KOPT-K1 (cell line): Measurements from ENCODE around the gene SCO1.

ENCODE experiments used
- H3K27ac ChIP-seq: fragments of 200-600 bp; sonication (generic); 2 replicates; pipeline ENCODE4 v1.5.1; 2016; ENCODE audit warnings: antibody characterized with exemption, mild to moderate bottlenecking, low read depth, low read length; ENCODE audit not compliant: poor library complexity, severe bottlenecking
- H3K36me3 ChIP-seq: fragments of 200-600 bp; sonication (generic); 2 replicates; pipeline ENCODE4 v1.5.1; 2017; ENCODE audit warnings: antibody characterized with exemption, mild to moderate bottlenecking, low read length, moderate library complexity; ENCODE audit not compliant: insufficient read depth
- H3K9me3 ChIP-seq: fragments of 200-600 bp; sonication (generic); 2 replicates; pipeline ENCODE4 v1.5.1; 2017; ENCODE audit warnings: antibody characterized with exemption, low read length, mild to moderate bottlenecking; ENCODE audit not compliant: insufficient read depth, poor library complexity, severe bottlenecking

SCO1 gene

DNA sequence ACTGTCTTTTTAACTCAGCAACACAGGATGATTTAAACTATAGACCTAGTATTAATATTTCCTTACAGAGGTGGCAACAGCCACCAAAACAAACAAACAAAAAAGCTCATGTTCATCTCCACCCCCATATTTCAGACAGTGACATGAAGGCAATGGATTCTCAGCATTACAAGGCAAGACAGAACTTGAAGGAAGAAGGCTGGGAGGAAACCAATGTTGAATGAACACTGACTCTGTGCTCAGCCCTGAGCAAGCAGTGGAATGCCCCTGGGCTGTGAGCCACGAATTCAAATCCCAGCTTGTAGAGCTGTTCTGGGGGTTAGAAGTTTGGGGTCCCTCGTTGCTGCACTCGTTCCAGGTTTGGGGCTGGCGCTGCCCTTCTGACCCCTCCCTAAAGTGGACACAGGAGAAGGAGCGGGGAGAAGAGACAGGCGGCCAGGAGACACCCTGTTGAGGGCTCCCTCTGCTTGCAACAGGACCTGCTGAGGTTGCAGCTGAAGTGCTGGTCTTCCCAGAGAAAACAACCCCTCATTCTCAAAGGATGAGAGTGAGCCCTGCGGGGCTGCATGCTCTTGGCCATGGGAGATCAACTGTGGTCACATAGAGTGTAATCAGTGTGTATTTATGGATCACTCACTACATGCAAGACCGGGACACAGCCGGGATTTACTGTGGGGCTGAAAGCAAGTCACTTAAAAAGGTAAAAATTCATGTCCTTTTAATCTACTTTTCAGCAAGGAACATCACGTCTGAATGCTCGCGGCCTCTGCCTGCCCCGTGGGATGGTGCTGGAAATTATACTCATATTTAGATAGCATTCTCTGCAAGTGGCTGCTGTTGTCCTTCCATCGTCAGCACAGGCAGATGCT, 74.5 kb downstream of the SCO1 start:
- no peaks in the 10 kb centered on the region for H3K36me3 ChIP-seq
- H3K27ac ChIP-seq: no peak overlapping the region
- H3K9me3 ChIP-seq: no peaks in the 10 kb centered on the region
